ENCODE results near the gene NDUFAB1. TPM values are rescaled to one million over a fixed set of nuclear protein-coding genes. Genes with fewer than 3 reads are reported as not detected.

The NDUFAB1 gene
- total RNA-seq, 1 experiment from 2014 or later, result 166 TPM

GRCh38 chr16:23535901-23536300, 60.2 kb downstream of the NDUFAB1 start:
- no peak overlapping the region for H3K27ac ChIP-seq (ENCODE audit: low read length)
- CTCF ChIA-PET, result no interaction called here
- ATAC-seq, result no peak

GRCh38 chr16:23534868-23535860, 61.0 kb downstream of the NDUFAB1 start:
- Histone ChIP-seq H3K36me3 (ENCODE audit: control insufficient read depth, insufficient read depth, low read length) (peaks cover 17% of the 10 kb centered on the region), H3K4me3 (ENCODE audit: low read depth in 2 of 2, low read length in 2 of 2) (no peak overlapping the region), H3K27me3 (ENCODE audit: control insufficient read depth, insufficient read depth, low read length) (no peaks in the 10 kb centered on the region), H3K4me1 (ENCODE audit: control insufficient read depth, insufficient read depth, low read length) (no peaks in the 10 kb centered on the region), H3K9me3 (ENCODE audit: control insufficient read depth, insufficient read depth, low read depth, low read length) (no peaks in the 10 kb centered on the region), H3K27ac (ENCODE audit: low read length) (no peak overlapping the region)
- ChIA-PET POLR2A (no interaction called here), CTCF (no interaction called here)
- ATAC-seq (no peak), DNase-seq (ENCODE audit: low read depth, low spot score) (no peak)
- no TSS peak for BruUV-seq (replicated peaks)
- in situ Hi-C loops (cut with HindIII; ENCODE audit: low pct_unique_long_range_greater_than_20kb, low sequenced_read_pairs), result no loop called here
- intact Hi-C loops (cut with micrococcal nuclease; ENCODE audit: unreplicated experiment), result no loop called here
- TF ChIP-seq TCF7L2 (IDR thresholded peaks at IDR 0.05; ENCODE audit: low read depth, low read length) (no peak), SIN3A (IDR thresholded peaks at IDR 0.05; ENCODE audit: borderline replicate concordance, insufficient read depth, low read depth, low read length) (no peak), REST (IDR thresholded peaks at IDR 0.05; ENCODE audit: insufficient read depth in 1 of 2, low read depth in 2 of 2, low read length in 1 of 2) (no peak), POLR2AphosphoS5 (IDR thresholded peaks at IDR 0.05; ENCODE audit: low read depth, low read length) (no peak)

More at GRCh38 chr16:23535901-23536300, 60.2 kb downstream of the NDUFAB1 start:
- TF ChIP-seq TCF7L2 (IDR thresholded peaks at IDR 0.05; ENCODE audit: low read depth, low read length) (no peak), SIN3A (IDR thresholded peaks at IDR 0.05; ENCODE audit: borderline replicate concordance, insufficient read depth, low read depth, low read length) (no peak), CTCF (IDR thresholded peaks at IDR 0.05) (no peak), POLR2AphosphoS5 (IDR thresholded peaks at IDR 0.05; ENCODE audit: low read depth, low read length) (no peak), REST (IDR thresholded peaks at IDR 0.05; ENCODE audit: insufficient read depth in 1 of 2, low read depth in 2 of 2, low read length in 1 of 2) (no peak)
- intact Hi-C loops (cut with micrococcal nuclease; ENCODE audit: unreplicated experiment) (no loop called here), in situ Hi-C loops (cut with HindIII; ENCODE audit: low pct_unique_long_range_greater_than_20kb, low sequenced_read_pairs) (no loop called here)
- Histone ChIP-seq H3K9me3 (ENCODE audit: control insufficient read depth, insufficient read depth, low read depth, low read length) (no peaks in the 10 kb centered on the region), H3K4me3 (ENCODE audit: low read depth in 2 of 2, low read length in 2 of 2) (no peak overlapping the region), H3K36me3 (ENCODE audit: control insufficient read depth, insufficient read depth, low read length) (peaks cover 17% of the 10 kb centered on the region), H3K27me3 (ENCODE audit: control insufficient read depth, insufficient read depth, low read length) (no peaks in the 10 kb centered on the region), H3K4me1 (ENCODE audit: control insufficient read depth, insufficient read depth, low read length) (no peaks in the 10 kb centered on the region)
- POLR2A ChIA-PET, result no interaction called here
- BruUV-seq (replicated peaks), result no TSS peak
- DNase-seq (ENCODE audit: low read depth, low spot score), result no peak

Measured in Panc1 (cell line).